Bronchial epithelial cell (primary cell): ENCODE results near the gene MLNR. TPM values are rescaled to one million over a fixed set of nuclear protein-coding genes. Genes with fewer than 3 reads are reported as not detected.

Experiments used
- DNase-seq: peaks from one replicate; pipeline ENCODE4 v3.0.0-alpha.2; 2010; ENCODE audit warnings: low read depth
- FAIRE-seq: peaks from 2 replicates; lab custom pipeline; 2011; peaks lifted over from hg19 to GRCh38; lab: Jason Lieb, UNC
- H3K27me3 ChIP-seq: 2 replicates; pipeline ENCODE4 v1.5.1; 2011; ENCODE audit warnings: low read length; ENCODE audit not compliant: control insufficient read depth, insufficient read depth
- H3K36me3 ChIP-seq: 2 replicates; pipeline ENCODE4 v1.5.1; 2011; ENCODE audit warnings: low read length; ENCODE audit not compliant: control insufficient read depth, insufficient read depth
- H3K4me3 ChIP-seq: 2 replicates; pipeline ENCODE4 v1.5.1; 2011; ENCODE audit warnings: mild to moderate bottlenecking, low read depth, low read length, control low read depth
- total RNA-seq: library from RNA; depleted of rRNA; stranded (reverse); fragments of >200 nt; gene quantifications from 2 replicates; pipeline ENCODE4 v1.2.1, GENCODE V29; 2014
- TF ChIP-seq, protein P1 (sequence below): IDR thresholded peaks from 2 replicates; pipeline ENCODE4 v1.5.1; 2011; ENCODE audit warnings: mild to moderate bottlenecking, moderate library complexity, low read length, control low read depth, inconsistent platforms; ENCODE audit not compliant: insufficient read depth, severe bottlenecking

MLNR gene
- total RNA-seq, 1 donor from 2014 or later = not detected

DNA sequence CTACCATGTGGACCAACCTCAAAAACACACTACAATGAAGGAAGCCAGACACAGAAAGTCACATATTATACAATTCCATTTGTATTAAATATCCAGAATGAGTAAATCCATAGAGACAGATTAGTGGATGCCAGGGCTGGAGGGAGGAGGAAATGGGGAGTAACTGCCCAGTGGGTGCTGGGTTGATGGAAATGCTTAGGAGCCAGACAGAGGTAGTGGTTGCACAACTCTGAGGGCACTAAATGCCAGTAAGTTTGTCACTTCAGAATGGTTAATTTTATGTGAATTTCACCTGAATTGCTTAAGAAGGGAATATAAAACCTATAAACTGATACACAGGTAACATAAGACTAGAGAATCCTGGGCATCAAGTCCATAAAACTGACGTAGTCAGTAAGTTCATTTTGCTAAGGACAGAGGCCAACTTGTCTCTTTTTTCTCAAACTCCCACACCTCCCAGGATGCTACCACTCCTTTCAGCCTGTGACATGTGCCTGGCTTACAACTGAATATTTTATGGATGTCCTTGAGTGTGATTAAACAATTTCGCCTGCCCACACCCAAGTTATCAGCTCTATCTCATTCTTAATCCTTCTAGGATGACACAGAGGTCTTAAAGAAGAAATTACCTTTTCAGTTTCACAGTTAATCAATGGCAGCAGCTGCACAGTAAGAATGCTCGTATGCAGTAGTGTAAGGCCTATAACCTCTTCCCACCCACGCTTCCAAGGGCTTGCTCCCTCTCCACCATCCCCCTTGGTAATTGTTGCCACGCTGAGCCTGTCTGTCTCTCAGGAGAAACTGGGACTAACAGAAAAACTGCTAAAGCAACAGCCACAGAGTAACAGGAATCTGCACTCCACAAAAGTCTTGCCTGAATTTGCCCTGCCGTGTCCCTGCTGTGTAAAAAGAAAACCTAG lies 5.9 kb upstream of the MLNR start:
- peaks cover 10% of the 10 kb centered on the region for H3K27me3 ChIP-seq
- no peaks in the 10 kb centered on the region for H3K36me3 ChIP-seq
- FAIRE-seq = no peak
- H3K4me3 ChIP-seq = no peak overlapping the region
- TF ChIP-seq, protein P1, sequence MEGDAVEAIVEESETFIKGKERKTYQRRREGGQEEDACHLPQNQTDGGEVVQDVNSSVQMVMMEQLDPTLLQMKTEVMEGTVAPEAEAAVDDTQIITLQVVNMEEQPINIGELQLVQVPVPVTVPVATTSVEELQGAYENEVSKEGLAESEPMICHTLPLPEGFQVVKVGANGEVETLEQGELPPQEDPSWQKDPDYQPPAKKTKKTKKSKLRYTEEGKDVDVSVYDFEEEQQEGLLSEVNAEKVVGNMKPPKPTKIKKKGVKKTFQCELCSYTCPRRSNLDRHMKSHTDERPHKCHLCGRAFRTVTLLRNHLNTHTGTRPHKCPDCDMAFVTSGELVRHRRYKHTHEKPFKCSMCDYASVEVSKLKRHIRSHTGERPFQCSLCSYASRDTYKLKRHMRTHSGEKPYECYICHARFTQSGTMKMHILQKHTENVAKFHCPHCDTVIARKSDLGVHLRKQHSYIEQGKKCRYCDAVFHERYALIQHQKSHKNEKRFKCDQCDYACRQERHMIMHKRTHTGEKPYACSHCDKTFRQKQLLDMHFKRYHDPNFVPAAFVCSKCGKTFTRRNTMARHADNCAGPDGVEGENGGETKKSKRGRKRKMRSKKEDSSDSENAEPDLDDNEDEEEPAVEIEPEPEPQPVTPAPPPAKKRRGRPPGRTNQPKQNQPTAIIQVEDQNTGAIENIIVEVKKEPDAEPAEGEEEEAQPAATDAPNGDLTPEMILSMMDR = no peak
- no peak for DNase-seq

DNA sequence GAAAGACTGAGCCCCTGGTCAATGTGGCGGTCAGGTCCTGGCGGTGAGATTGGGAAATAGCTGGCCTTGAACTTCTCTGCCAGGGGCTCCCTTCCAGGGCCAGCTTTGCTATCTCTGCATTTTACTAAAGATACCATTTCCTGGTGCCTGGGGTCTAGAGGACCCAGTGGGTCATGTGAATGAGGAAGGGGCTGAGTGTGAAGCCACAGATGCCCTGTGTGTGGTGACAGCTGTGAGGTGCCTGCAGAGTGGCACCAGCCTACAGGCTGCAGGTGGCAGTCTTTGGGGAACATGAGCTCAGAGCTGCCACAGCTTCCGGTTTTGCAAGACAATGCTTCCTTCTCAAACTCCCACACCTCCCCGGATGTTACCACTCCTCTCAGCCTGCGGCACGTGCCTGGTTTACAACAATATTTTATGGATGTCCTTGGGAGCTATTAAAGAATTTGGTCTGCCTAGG lies 5.2 kb upstream of the MLNR start:
- peaks cover 13% of the 10 kb centered on the region for H3K27me3 ChIP-seq
- peak; percentile 7 for DNase-seq
- no peak for FAIRE-seq

DNA sequence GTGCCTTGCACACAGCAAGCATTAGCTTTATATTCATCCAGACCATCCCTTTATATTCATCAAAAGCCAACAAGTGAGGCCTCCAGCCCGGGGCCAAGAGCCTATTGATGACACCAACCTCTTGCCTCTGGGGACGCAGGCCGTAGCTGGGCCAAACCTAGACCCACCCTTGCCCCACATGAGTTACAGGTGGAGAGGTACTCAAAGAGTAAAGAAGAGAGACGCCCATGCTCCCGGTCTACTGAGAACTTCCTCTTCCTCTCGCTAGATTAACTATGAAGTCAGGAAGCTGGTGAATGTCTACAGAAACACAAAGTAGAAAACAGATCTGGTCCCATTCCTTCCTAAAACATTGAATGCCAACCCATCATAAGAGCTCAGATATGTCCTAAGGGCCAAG lies 3.8 kb upstream of the MLNR start:
- Histone ChIP-seq H3K36me3 (no peaks in the 10 kb centered on the region), H3K27me3 (peaks cover 21% of the 10 kb centered on the region), H3K4me3 (no peak overlapping the region)
- DNase-seq = no peak
- FAIRE-seq = no peak
- TF ChIP-seq, protein P1 = no peak

More for the DNA sequence above, 5.2 kb upstream of the MLNR start:
- TF ChIP-seq, protein P1 = peak; percentile 14
- Histone ChIP-seq H3K36me3 (no peaks in the 10 kb centered on the region), H3K4me3 (no peak overlapping the region)

DNA sequence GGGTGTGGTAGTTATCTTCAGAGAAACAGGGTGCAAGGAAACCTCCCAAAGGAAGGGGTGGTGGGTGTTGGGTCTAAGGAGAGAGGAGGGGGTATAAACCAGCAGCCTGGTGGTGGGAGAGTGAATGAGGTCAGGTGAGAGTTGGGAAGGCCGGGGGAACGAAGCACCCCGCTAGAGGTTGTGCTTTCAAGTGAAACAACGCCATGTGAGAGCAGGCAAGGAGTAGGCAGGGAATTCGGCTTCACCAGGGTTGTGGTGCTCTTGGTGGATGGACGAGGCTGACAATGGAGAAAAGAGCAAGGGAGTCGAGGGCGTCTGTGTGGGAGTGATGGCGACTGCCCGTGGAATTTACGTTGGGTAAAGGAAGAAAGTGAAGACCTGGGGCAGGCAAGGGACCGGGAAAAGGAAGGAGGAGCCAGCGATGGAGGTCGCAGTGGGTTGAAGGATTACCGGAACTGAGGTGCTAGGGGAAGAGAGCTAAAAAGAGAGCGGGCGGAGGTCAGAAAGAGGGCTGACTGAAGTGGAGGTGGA lies 2.1 kb upstream of the MLNR start:
- TF ChIP-seq, protein P1 = no peak
- H3K36me3 ChIP-seq = no peaks in the 10 kb centered on the region
- H3K27me3 ChIP-seq = peaks cover 34% of the 10 kb centered on the region
- FAIRE-seq = no peak
- DNase-seq = no peak
- no peak overlapping the region for H3K4me3 ChIP-seq

DNA sequence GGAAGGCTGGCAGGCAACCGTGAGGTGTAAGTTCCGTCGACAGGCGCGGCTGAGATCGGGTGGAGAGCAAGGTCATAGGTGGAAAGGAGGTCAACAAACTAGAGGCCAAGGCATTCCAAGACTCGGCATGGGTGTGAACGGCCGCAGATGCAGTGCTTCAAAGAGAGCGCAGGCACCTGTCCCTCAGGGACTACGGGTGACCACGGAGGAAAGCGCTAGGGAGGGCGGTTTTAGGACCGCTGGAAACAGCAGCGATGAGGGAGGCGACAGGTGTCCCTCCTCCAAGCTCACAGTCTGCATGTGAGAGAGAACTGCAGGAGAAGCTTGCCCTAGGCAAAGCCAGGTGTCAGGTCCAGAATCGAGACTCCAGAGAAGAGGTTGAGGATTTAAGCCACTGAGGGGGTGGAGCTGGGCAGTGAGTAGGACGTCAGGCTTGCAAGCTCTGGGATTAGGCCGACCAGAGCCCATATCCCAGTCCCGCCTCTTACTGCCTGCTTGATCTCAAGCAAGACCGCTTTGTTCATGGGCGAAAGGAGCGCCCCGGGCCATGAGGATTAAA lies 1.6 kb upstream of the MLNR start:
- no peak for FAIRE-seq

More for the DNA sequence above, 1.6 kb upstream of the MLNR start:
- Histone ChIP-seq H3K36me3 (no peaks in the 10 kb centered on the region), H3K4me3 (no peak overlapping the region), H3K27me3 (peaks cover 35% of the 10 kb centered on the region)
- DNase-seq = no peak
- TF ChIP-seq, protein P1 = no peak
